ENCODE data around the gene DYNLL2. TPM values are rescaled to one million over a fixed set of nuclear protein-coding genes. Genes with fewer than 3 reads are reported as not detected.

Gene DYNLL2
- polyA plus RNA-seq, 2 of the 4 experiments (the other 2 are of a cell fraction) = 19.6 to 33.7 TPM

GRCh38 chr17:58144801-58145200, 61.6 kb downstream of the DYNLL2 start:
- 2% methylated on average over 1 of the region's 1 CpG for WGBS (ENCODE audit: missing lambda C conversion rate)
- Histone ChIP-seq H3K4me3 (no peak overlapping the region), H3K9me3 (peaks cover 35% of the 10 kb centered on the region), H3K4me1 (no peaks in the 10 kb centered on the region), H3K27ac (no peak overlapping the region), H3K4me2 (no peak overlapping the region)
- POLR2A ChIA-PET = no interaction called here
- TF ChIP-seq HOXB5 (CRISPR knock-in tag; IDR thresholded peaks at IDR 0.05) (no peak), EP300 (IDR thresholded peaks at IDR 0.05) (no peak), HOXB13 (CRISPR knock-in tag; IDR thresholded peaks at IDR 0.05; ENCODE audit: low read depth) (no peak), ZSCAN20 (CRISPR knock-in tag; IDR thresholded peaks at IDR 0.05) (no peak), FOSL2 (IDR thresholded peaks at IDR 0.05) (no peak), FOSL2 (CRISPR knock-in tag; IDR thresholded peaks at IDR 0.05) (peak; percentile 41; the same call in 1 of the 2 replicates)
- CTCF ChIA-PET = no interaction called here
- ATAC-seq (no peak), FAIRE-seq (no peak), DNase-seq (ENCODE audit: low read depth in 1 of 2, low spot score in 1 of 2) (no peak)

Other genes with a start within 250 kb of the DYNLL2 start
- 73.2 and 110 TPM in 2 replicates for gene MRPS23, start 233.4 kb upstream of the DYNLL2 start, polyA plus RNA-seq (2011; rRNA removed)
- 140 to 164 TPM (median 153 TPM) in 3 replicates for gene MRPS23, start 233.4 kb upstream of the DYNLL2 start, polyA plus RNA-seq (2017; fragmentation: RNase III; extraction: RNeasy Plus Mini Kit Qiagen cat#74134 plus additional on column Dnase treatment)
- gene CUEDC1, start 128.0 kb upstream of the DYNLL2 start, polyA plus RNA-seq (2011; rRNA removed) = 44.3 and 54.8 TPM in 2 replicates
- gene CUEDC1, start 128.0 kb upstream of the DYNLL2 start, polyA plus RNA-seq (2017; fragmentation: RNase III; extraction: RNeasy Plus Mini Kit Qiagen cat#74134 plus additional on column Dnase treatment) = 70.7 to 103 TPM (median 90.6 TPM) in 3 replicates
- gene VEZF1, start 95.2 kb upstream of the DYNLL2 start, polyA plus RNA-seq (2011; rRNA removed) = 57.7 and 63.8 TPM in 2 replicates
- 48.1 to 55.5 TPM (median 50.3 TPM) in 3 replicates for gene VEZF1, start 95.2 kb upstream of the DYNLL2 start, polyA plus RNA-seq (2017; fragmentation: RNase III; extraction: RNeasy Plus Mini Kit Qiagen cat#74134 plus additional on column Dnase treatment)
- gene SRSF1, start 76.2 kb upstream of the DYNLL2 start, polyA plus RNA-seq (2011; rRNA removed) = 332 and 490 TPM in 2 replicates
- gene SRSF1, start 76.2 kb upstream of the DYNLL2 start, polyA plus RNA-seq (2017; fragmentation: RNase III; extraction: RNeasy Plus Mini Kit Qiagen cat#74134 plus additional on column Dnase treatment) = 364 to 399 TPM (median 368 TPM) in 3 replicates
- gene OR4D1, start 65.0 kb downstream of the DYNLL2 start, polyA plus RNA-seq (2011; rRNA removed) = 0.03 and 0.04 TPM in 2 replicates
- gene OR4D1, start 65.0 kb downstream of the DYNLL2 start, polyA plus RNA-seq (2017; fragmentation: RNase III; extraction: RNeasy Plus Mini Kit Qiagen cat#74134 plus additional on column Dnase treatment) = 0.03 TPM in 1 of 3 replicates, not detected in the others
- not detected in 2 replicates for gene OR4D2, start 83.6 kb downstream of the DYNLL2 start, polyA plus RNA-seq (2011; rRNA removed)
- gene OR4D2, start 83.6 kb downstream of the DYNLL2 start, polyA plus RNA-seq (2017; fragmentation: RNase III; extraction: RNeasy Plus Mini Kit Qiagen cat#74134 plus additional on column Dnase treatment) = not detected in 3 replicates
- gene EPX, start 109.3 kb downstream of the DYNLL2 start, polyA plus RNA-seq (2011; rRNA removed) = not detected in 2 replicates
- not detected in 3 replicates for gene EPX, start 109.3 kb downstream of the DYNLL2 start, polyA plus RNA-seq (2017; fragmentation: RNase III; extraction: RNeasy Plus Mini Kit Qiagen cat#74134 plus additional on column Dnase treatment)
- 18.6 and 19.0 TPM in 2 replicates for gene MKS1, start 135.8 kb downstream of the DYNLL2 start, polyA plus RNA-seq (2011; rRNA removed)
- gene MKS1, start 135.8 kb downstream of the DYNLL2 start, polyA plus RNA-seq (2017; fragmentation: RNase III; extraction: RNeasy Plus Mini Kit Qiagen cat#74134 plus additional on column Dnase treatment) = 15.8 to 17.3 TPM (median 16.2 TPM) in 3 replicates
- not detected in 2 replicates for gene LPO, start 155.2 kb downstream of the DYNLL2 start, polyA plus RNA-seq (2011; rRNA removed)
- gene LPO, start 155.2 kb downstream of the DYNLL2 start, polyA plus RNA-seq (2017; fragmentation: RNase III; extraction: RNeasy Plus Mini Kit Qiagen cat#74134 plus additional on column Dnase treatment) = not detected in 3 replicates
- not detected in 2 replicates for gene MPO, start 197.5 kb downstream of the DYNLL2 start, polyA plus RNA-seq (2011; rRNA removed)
- not detected in 3 replicates for gene MPO, start 197.5 kb downstream of the DYNLL2 start, polyA plus RNA-seq (2017; fragmentation: RNase III; extraction: RNeasy Plus Mini Kit Qiagen cat#74134 plus additional on column Dnase treatment)
- not detected in 2 replicates for gene TSPOAP1, start 245.4 kb downstream of the DYNLL2 start, polyA plus RNA-seq (2011; rRNA removed)
- gene TSPOAP1, start 245.4 kb downstream of the DYNLL2 start, polyA plus RNA-seq (2017; fragmentation: RNase III; extraction: RNeasy Plus Mini Kit Qiagen cat#74134 plus additional on column Dnase treatment) = not detected in 3 replicates